GM21529 (cell line): ENCODE measurements around the gene ZSWIM9.
"Not testable (repeated sequence)": the region's sequence is repeated elsewhere in the genome, so short reads cannot be mapped to it uniquely, and the experiment has no call there.

Source experiments
- ATAC-seq: cut with Tn5 transposase; IDR thresholded peaks from one replicate; pipeline ENCODE4 v1.9.1; 2021; ENCODE audit not compliant: unreplicated experiment

Gene ZSWIM9

DNA sequence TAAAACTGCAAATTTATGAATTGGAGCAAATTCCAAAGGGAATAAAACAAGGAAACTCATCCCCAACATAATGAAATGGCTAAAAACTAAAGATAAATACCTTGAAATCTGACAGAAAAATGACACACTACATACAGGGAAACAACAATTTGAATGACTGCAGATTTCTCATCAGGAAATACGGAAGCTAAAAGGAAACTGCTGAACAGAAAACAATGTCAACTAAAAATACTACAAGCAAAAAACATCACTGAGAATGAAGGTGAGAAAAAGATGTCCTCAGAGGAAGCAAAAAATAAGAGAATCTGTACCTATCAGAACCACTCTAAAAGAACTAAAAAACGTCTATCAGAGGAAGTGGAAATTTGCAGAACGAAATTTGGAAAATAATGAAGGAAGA, 39.5 kb downstream of the ZSWIM9 start:
- ATAC-seq: no peak

GRCh38 chr19:48213959-48214358, 43.5 kb downstream of the ZSWIM9 start:
- ATAC-seq: no peak

DNA sequence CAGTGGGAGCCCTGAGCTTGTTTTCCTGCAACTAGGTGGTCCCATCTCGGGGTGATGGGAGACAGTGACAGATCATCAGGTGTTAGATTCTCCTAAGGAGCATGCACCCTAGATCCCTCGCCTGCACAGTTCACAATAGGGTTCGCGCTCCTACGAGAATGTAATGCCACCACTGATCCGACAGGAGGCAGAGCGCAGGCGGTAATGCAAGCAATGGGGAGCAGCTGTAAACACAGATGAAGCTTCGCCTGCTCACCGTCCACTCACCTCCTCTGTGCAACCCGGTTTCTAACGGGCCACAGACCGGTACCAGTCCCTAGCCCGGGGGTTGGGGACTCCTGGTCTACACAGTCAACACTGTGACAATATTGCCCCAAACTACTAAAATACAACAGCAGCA, 46.5 kb downstream of the ZSWIM9 start:
- ATAC-seq: no peak

DNA sequence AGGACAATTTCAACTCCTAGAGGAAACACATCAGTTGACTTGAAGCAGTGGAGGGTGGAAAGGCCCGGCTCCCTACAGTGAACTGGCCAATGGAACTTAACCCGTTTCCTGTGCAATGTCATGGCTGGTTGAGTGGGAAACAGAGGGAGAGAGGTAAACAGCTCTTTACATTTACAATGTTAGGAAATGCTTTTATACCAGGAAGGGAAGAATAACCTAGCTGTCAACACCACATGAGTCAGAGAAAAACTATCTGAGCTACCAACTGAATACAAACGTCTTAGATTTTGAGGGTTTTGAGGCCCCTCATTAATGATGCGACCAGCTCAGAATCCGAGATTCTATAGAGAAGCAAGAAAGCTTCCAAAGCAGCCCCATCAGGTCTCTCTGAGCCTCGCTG, 48.5 kb downstream of the ZSWIM9 start:
- no peak for ATAC-seq

DNA sequence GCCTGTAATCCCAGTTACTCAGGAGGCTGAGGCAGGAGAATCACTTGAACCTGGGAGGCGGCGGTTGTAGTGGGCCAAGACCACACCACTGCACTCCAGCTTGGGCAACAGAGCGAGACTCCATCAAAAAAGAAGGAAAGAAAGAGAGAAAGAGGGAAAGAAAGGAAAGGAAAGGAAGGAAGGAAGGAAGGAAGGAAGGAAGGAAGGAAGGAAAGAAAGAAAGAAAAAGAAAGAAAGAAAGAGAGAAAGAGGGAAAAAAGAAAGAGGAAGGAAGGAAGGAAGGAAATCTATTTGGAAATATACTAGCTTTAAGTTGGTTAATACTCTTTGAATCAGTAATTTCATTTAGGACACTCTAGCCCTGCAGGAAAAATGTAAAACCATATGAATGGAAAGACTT, 50.3 kb downstream of the ZSWIM9 start:
- ATAC-seq: not testable (repeated sequence)

DNA sequence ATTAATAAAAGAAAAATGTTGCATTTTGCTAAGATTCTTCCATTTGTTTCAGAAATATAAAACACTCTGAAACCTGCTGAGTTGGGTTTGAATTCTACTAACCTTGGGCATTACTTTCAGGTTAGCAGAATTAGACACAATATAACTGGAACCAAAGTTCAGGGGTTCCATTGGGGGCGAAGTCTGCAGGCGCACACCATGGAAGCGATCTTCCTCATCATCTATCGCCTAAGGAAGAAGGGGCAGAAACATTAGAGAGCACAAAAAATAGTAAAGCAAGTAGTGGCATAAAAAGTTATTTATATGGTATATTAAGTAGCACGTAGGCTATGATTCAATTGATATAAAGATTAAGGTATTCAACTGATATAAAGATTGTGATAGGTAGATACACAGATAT, 51.1 kb downstream of the ZSWIM9 start:
- ATAC-seq: no peak

- ATAC-seq: no peak
Measured at GRCh38 chr19:48230555-48231129, 60.2 kb downstream of the ZSWIM9 start.

DNA sequence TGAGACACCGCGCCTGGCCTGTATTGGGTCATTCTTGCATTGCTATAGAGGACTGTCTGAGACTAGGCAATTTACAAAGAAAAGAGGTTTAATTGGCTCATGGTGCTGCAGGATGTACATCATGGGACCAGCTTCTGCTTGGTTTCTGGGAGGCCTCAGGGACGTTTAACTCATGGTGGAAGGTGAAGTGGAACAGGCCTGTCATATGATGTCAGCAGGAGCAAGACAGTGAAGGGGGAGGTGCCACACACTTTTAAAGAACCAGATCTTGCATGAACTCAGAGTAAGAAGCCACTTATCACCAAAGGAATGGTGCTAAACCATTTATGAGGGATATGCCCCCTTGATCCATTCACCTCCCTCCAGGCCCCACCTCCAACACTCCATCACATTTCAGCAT, 66.6 kb downstream of the ZSWIM9 start:
- ATAC-seq: no peak

DNA sequence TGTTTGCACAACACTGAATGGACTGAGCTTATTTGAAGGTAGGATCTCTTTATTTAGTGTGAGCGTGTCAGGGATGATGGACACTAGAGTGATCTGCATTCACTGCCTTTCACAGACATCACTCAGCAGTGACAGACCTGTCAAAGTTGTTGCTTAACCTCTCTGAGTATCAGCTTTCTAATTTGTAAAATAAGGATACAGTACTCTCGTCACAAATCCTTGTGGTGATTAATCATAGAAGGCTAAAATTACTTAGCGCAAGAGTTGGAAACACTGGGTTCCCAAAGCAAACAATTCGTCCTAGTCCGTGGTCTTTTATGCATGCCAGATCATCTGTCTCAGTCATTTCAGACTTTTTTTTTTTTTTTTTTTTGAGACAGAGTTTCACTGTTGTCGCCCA, 68.6 kb downstream of the ZSWIM9 start:
- ATAC-seq: no peak

DNA sequence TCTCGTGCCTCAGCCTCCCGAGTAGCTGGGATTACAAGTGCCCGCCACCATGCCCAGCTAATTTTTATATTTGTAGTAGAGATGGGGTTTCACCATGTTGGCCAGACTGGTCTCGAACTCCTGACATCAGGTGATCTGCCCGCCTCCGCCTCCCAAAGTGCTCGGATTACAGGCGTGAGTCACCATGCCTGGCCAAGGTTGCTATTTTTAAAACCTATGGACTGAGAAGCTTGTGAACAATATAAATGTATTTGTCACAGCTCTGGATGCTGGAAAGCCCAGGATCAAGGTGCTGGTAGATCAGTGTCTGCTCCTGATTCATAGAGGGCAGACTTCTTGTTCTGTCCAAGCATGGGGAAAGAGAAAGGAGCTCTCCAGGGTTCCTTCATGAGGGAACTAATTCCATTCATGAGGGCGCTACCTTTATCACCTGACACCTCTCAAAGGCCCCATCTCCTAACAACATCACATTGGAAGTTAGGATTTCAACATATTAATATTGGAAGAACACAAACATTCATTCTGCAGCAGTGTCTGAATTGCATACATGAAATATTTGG, 69.2 kb downstream of the ZSWIM9 start:
- no peak for ATAC-seq

- not testable (repeated sequence) for ATAC-seq
Measured at GRCh38 chr19:48241771-48242170, 71.3 kb downstream of the ZSWIM9 start.

GRCh38 chr19:48244281-48244680, 73.8 kb downstream of the ZSWIM9 start:
- no peak for ATAC-seq

GRCh38 chr19:48246101-48246500, 75.6 kb downstream of the ZSWIM9 start:
- ATAC-seq: no peak

DNA sequence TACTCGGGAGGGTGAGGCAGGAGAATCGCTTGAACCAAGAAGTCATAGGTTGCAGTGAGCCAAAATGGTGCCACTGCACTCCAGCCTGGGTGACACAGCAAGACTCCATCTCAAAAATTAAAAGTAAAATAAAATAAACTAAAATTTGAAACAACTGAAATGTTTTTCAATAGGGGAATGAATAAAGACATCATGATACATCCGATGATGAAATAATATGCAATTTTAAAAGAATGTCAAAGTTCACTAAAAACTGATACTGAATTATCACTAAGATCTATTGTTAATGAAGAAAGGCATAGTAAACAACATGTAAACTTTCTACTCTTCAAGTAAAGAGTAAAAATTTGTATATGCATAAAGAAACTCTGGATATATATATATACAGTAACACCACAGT, 76.7 kb downstream of the ZSWIM9 start:
- ATAC-seq: no peak
